Stimulated activated CD4-positive, alpha-beta T cell treated with anti-CD3 and anti-CD28 coated beads, Interleukin-15, amount 100 ng/mL, for 1 hour (primary cell): ENCODE results near the gene CTTNBP2.

Experiments
- DNase-seq, 2 donors: peaks; one replicate each; pipeline ENCODE4 v3.0.0-alpha.2; 2020; ENCODE audit warnings: low read depth in 1 of 2, low spot score in 1 of 2

CTTNBP2 gene

GRCh38 chr7:117791877-117792780 lies 81.1 kb downstream of the CTTNBP2 start:
- no peak for DNase-seq

- no peak for DNase-seq
Observed at GRCh38 chr7:117790731-117791130, 82.5 kb downstream of the CTTNBP2 start.

GRCh38 chr7:117790251-117790650 lies 83.0 kb downstream of the CTTNBP2 start:
- DNase-seq, result no peak

- no peak for DNase-seq
Observed at GRCh38 chr7:117785431-117785830, 87.8 kb downstream of the CTTNBP2 start.

- no peak for DNase-seq
Observed at GRCh38 chr7:117784315-117784714, 88.9 kb downstream of the CTTNBP2 start.

- no peak for DNase-seq
Observed at GRCh38 chr7:117782761-117783160, 90.5 kb downstream of the CTTNBP2 start.

GRCh38 chr7:117781707-117782106 lies 91.5 kb downstream of the CTTNBP2 start:
- DNase-seq, result no peak

GRCh38 chr7:117780832-117781231 lies 92.4 kb downstream of the CTTNBP2 start:
- no peak for DNase-seq

GRCh38 chr7:117777335-117778142 lies 95.7 kb downstream of the CTTNBP2 start:
- DNase-seq, result no peak

GRCh38 chr7:117776224-117776623 lies 97.0 kb downstream of the CTTNBP2 start:
- DNase-seq, result no peak

GRCh38 chr7:117775801-117776200 lies 97.4 kb downstream of the CTTNBP2 start:
- no peak for DNase-seq

GRCh38 chr7:117774943-117775342 lies 98.3 kb downstream of the CTTNBP2 start:
- no peak for DNase-seq

- DNase-seq, result no peak
Observed at GRCh38 chr7:117772421-117772820, 100.8 kb downstream of the CTTNBP2 start.

- DNase-seq, result no peak
Observed at GRCh38 chr7:117771756-117772155, 101.5 kb downstream of the CTTNBP2 start.

GRCh38 chr7:117769085-117769484 lies 104.2 kb downstream of the CTTNBP2 start:
- DNase-seq, result no peak

GRCh38 chr7:117767951-117768350 lies 105.3 kb downstream of the CTTNBP2 start:
- no peak for DNase-seq

- no peak for DNase-seq
Observed at GRCh38 chr7:117766913-117767312, 106.3 kb downstream of the CTTNBP2 start.

- DNase-seq, result no peak
Observed at GRCh38 chr7:117764031-117764430, 109.2 kb downstream of the CTTNBP2 start.

- no peak for DNase-seq
Observed at GRCh38 chr7:117762055-117762454, 111.2 kb downstream of the CTTNBP2 start.

GRCh38 chr7:117759950-117760640 lies 113.1 kb downstream of the CTTNBP2 start:
- no peak for DNase-seq

GRCh38 chr7:117757440-117757839 lies 115.8 kb downstream of the CTTNBP2 start:
- DNase-seq, result no peak
